Mesenchymal stem cell (in vitro differentiated cells and primary cell): ENCODE results near the gene RAD51B.

ENCODE experiments used
- DNase-seq: peaks from one replicate; pipeline ENCODE4 v3.0.0-alpha.2; 2013
- H2AFZ ChIP-seq: one replicate; pipeline ENCODE4 v1.6.1; 2013; ENCODE audit warnings: low read depth, mild to moderate bottlenecking, control low read depth, inconsistent platforms, low read length, moderate library complexity
- H2AK5ac ChIP-seq: 2 replicates; pipeline ENCODE4 v1.6.1; 2013; ENCODE audit warnings: low read length, moderate library complexity, mild to moderate bottlenecking, inconsistent platforms; ENCODE audit not compliant: severe bottlenecking
- H2BK120ac ChIP-seq: one replicate; pipeline ENCODE4 v1.6.1; 2013; ENCODE audit warnings: low read depth, mild to moderate bottlenecking, inconsistent platforms, low read length, moderate library complexity
- H2BK12ac ChIP-seq, 2 experiments: one replicate each; pipeline ENCODE4 v1.6.1; 2013; ENCODE audit warnings: inconsistent platforms in 2 of 2, low read length in 2 of 2, mild to moderate bottlenecking in 2 of 2, moderate library complexity in 2 of 2, control low read depth in 1 of 2
- H2BK15ac ChIP-seq: one replicate; pipeline ENCODE4 v1.6.1; 2013; ENCODE audit warnings: mild to moderate bottlenecking, low read depth, inconsistent platforms; ENCODE audit not compliant: poor library complexity, severe bottlenecking
- H2BK5ac ChIP-seq: 2 replicates; pipeline ENCODE4 v1.6.1; 2013; ENCODE audit warnings: low read depth, mild to moderate bottlenecking, low read length, control low read depth, inconsistent platforms; ENCODE audit not compliant: poor library complexity, severe bottlenecking
- H3K14ac ChIP-seq, 2 experiments: one replicate each; pipeline ENCODE4 v1.6.1; 2013; ENCODE audit warnings: inconsistent platforms in 2 of 2, low read length in 2 of 2, control low read depth in 1 of 2, mild to moderate bottlenecking in 1 of 2, moderate library complexity in 1 of 2
- H3K18ac ChIP-seq, 2 experiments: one replicate each; pipeline ENCODE4 v1.6.1; 2013; ENCODE audit warnings: inconsistent platforms in 2 of 2, low read length in 2 of 2, control low read depth in 1 of 2, low read depth in 1 of 2, mild to moderate bottlenecking in 1 of 2
- H3K23ac ChIP-seq, 2 experiments: one replicate each; pipeline ENCODE4 v1.6.1; 2013; ENCODE audit warnings: inconsistent platforms in 2 of 2, low read length in 2 of 2, mild to moderate bottlenecking in 2 of 2, moderate library complexity in 2 of 2, control low read depth in 1 of 2
- H3K27ac ChIP-seq: 2 replicates; pipeline ENCODE4 v1.5.1; 2013; ENCODE audit warnings: mild to moderate bottlenecking, moderate library complexity, low read length, control low read depth, inconsistent platforms; ENCODE audit not compliant: poor library complexity, severe bottlenecking
- H3K27me3 ChIP-seq, 2 experiments: 2 replicates each; pipeline versions ENCODE4 v1.6.1 to v1.7.0; 2013; ENCODE audit warnings: low read length in 2 of 2, mild to moderate bottlenecking in 2 of 2, moderate library complexity in 2 of 2, control low read depth in 1 of 2, inconsistent platforms in 1 of 2; ENCODE audit not compliant: control insufficient read depth in 1 of 2, insufficient read depth in 1 of 2
- H3K36me3 ChIP-seq, 2 experiments: 2 replicates each; pipeline versions ENCODE4 v1.6.1 to v1.7.0; 2013; ENCODE audit warnings: low read length in 2 of 2, control low read depth in 1 of 2, inconsistent platforms in 1 of 2, low read depth in 1 of 2, mild to moderate bottlenecking in 1 of 2; ENCODE audit not compliant: insufficient read depth in 2 of 2, control insufficient read depth in 1 of 2
- H3K4ac ChIP-seq, 2 experiments: one replicate each; pipeline ENCODE4 v1.6.1; 2013; ENCODE audit warnings: inconsistent platforms in 2 of 2, low read length in 2 of 2, mild to moderate bottlenecking in 2 of 2, moderate library complexity in 2 of 2, control low read depth in 1 of 2, low read depth in 1 of 2
- H3K4me1 ChIP-seq: 2 replicates; pipeline ENCODE4 v1.6.1; 2013; ENCODE audit warnings: low read depth, low read length, control low read depth; ENCODE audit not compliant: control insufficient read depth, insufficient read depth
- H3K4me2 ChIP-seq: 2 replicates; pipeline ENCODE4 v1.6.1; 2013; ENCODE audit warnings: low read length, mild to moderate bottlenecking, inconsistent platforms; ENCODE audit not compliant: poor library complexity, severe bottlenecking
- H3K4me3 ChIP-seq, 2 experiments: 2 replicates each; pipeline versions ENCODE4 v1.5.1 to v1.7.0; 2013; ENCODE audit warnings: low read length in 2 of 2, mild to moderate bottlenecking in 2 of 2, control low read depth in 1 of 2, low read depth in 1 of 2; ENCODE audit not compliant: insufficient read depth in 1 of 2
- H3K79me1 ChIP-seq: replicated peaks from 2 replicates; pipeline ENCODE4 v1.6.1; 2013; ENCODE audit warnings: mild to moderate bottlenecking, control low read depth, low read length, inconsistent platforms; ENCODE audit not compliant: poor library complexity, severe bottlenecking
- H3K9ac ChIP-seq: 2 replicates; pipeline ENCODE4 v1.7.0; 2013; ENCODE audit warnings: mild to moderate bottlenecking, low read length, moderate library complexity
- H3K9me3 ChIP-seq: 2 replicates; pipeline ENCODE4 v1.7.0; 2013; ENCODE audit warnings: mild to moderate bottlenecking, low read length; ENCODE audit not compliant: control insufficient read depth
- H4K8ac ChIP-seq: one replicate; pipeline ENCODE4 v1.6.1; 2013; ENCODE audit warnings: inconsistent platforms, mild to moderate bottlenecking, low read length, moderate library complexity
- H4K91ac ChIP-seq: one replicate; pipeline ENCODE4 v1.6.1; 2013; ENCODE audit warnings: mild to moderate bottlenecking, low read length, inconsistent platforms
- WGBS: methylation state at CpG from one replicate; pipeline ENCODE4 v1.1.7; 2013; ENCODE audit warnings: mixed read lengths; 5-methylcytosine and 5-hydroxymethylcytosine counted together

Gene RAD51B

DNA sequence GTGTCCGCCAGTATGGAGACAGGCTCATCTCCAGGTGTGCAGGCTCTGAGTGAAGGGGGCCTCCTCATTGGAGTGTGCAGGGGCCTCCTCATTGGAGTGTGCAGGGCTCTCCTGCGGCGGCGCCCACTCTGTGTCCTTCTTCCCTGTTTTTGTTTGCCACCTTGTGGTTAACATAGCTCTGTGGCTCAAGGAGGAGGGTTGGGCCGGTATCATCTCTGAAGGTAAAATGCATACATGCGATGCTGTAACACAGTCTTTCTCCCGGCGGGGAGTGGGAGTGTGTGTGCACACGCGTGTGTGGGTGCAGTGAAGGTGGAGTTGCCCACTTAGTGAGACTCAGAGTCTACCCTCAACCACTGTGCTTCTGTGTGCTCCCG, 543.9 kb downstream of the RAD51B start:
- Histone ChIP-seq H3K27me3 (no peaks in the 10 kb centered on the region), H2BK120ac (peak overlapping the region; percentile 21), H3K18ac (peak overlapping the region; percentile 64 to 91), H4K8ac (peak overlapping the region; percentile 98), H3K9me3 (no peaks in the 10 kb centered on the region), H2BK15ac (no peak overlapping the region), H2BK12ac (peak overlapping the region; percentile 81 to 93), H3K9ac (no peak overlapping the region), H3K79me1 (no peaks in the 10 kb centered on the region), H3K4me2 (peak overlapping the region; percentile 2), H3K4me3 (no peak overlapping the region), H3K4ac (peak overlapping the region; percentile 45 to 83), H3K27ac (peak overlapping the region; percentile 91), H2AK5ac (no peak overlapping the region), H3K23ac (no peak overlapping the region), H4K91ac (peak overlapping the region; percentile 93), H2BK5ac (no peak overlapping the region), H2AFZ (no peak overlapping the region), H3K4me1 (peaks cover 20% of the 10 kb centered on the region), H3K14ac (no peak overlapping the region), H3K36me3 (no peaks in the 10 kb centered on the region)
- DNase-seq, result no peak
- WGBS, result 60% methylated on average over 11 of the region's 11 CpGs

- Histone ChIP-seq H2BK15ac (peak overlapping the region; percentile 92), H3K36me3 (no peaks in the 10 kb centered on the region), H3K27ac (peak overlapping the region; percentile 91), H2AFZ (peak overlapping the region; percentile 65), H3K9me3 (no peaks in the 10 kb centered on the region), H3K79me1 (no peaks in the 10 kb centered on the region), H2BK12ac (peak overlapping the region; percentile 81 to 93), H3K4me1 (peaks cover 20% of the 10 kb centered on the region), H2BK5ac (peak overlapping the region; percentile 77), H2BK120ac (peak overlapping the region; percentile 92), H4K91ac (peak overlapping the region; percentile 93), H3K4me2 (peak overlapping the region; percentile 42), H3K4me3 (no peak overlapping the region), H4K8ac (peak overlapping the region; percentile 98), H2AK5ac (peak overlapping the region; percentile 29), H3K14ac (peak overlapping the region in 1 of 2 experiments; percentile 84), H3K18ac (peak overlapping the region; percentile 64 to 91), H3K27me3 (no peaks in the 10 kb centered on the region), H3K23ac (peak overlapping the region in 1 of 2 experiments; percentile 62), H3K4ac (peak overlapping the region; percentile 83), H3K9ac (peak overlapping the region; percentile 63)
- DNase-seq, result peak; percentile 94
- WGBS, result 28% methylated on average over 32 of the region's 34 CpGs
Measured at GRCh38 chr14:68363843-68364767, 544.5 kb downstream of the RAD51B start.

DNA sequence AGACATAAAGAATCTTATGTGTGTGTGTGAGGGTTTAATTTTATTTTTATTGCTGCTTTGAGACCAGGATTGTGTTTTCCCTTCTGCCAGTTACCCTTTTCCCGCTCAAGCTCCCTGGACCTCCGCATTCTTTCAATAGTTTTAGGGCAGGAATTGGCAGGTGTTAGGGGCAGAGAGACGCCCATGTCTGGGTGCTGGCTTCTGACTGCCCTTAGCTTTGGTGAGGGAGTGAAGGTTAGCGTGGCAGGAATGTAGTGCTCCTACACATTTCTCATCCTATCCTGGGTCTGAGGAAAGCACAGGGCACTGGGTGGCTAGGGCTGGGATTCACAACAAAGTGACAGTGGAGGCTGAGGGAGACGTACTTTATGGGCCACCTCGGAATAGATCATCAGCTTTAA, 545.2 kb downstream of the RAD51B start:
- no peaks in the 10 kb centered on the region for H3K79me1 ChIP-seq
- H3K4me3 ChIP-seq, result no peak overlapping the region
- H3K18ac ChIP-seq, result peak overlapping the region; percentile 85 to 98
- peak overlapping the region in 1 of 2 experiments; percentile 19 for H3K14ac ChIP-seq
- H2AFZ ChIP-seq, result peak overlapping the region; percentile 46
- H2BK12ac ChIP-seq, result peak overlapping the region; percentile 69 to 99
- no peak overlapping the region for H3K4me2 ChIP-seq
- peaks cover 19% of the 10 kb centered on the region for H3K4me1 ChIP-seq
- peak overlapping the region; percentile 98 for H4K8ac ChIP-seq
- no peaks in the 10 kb centered on the region for H3K36me3 ChIP-seq
- peak overlapping the region; percentile 74 for H2BK15ac ChIP-seq
- no peak for DNase-seq
- H2BK5ac ChIP-seq, result peak overlapping the region; percentile 36
- H2BK120ac ChIP-seq, result peak overlapping the region; percentile 87
- peak overlapping the region; percentile 91 for H3K27ac ChIP-seq
- peak overlapping the region; percentile 39 for H2AK5ac ChIP-seq
- peak overlapping the region; percentile 63 for H3K9ac ChIP-seq
- no peaks in the 10 kb centered on the region for H3K9me3 ChIP-seq
- H3K4ac ChIP-seq, result peak overlapping the region; percentile 85 to 90
- peak overlapping the region; percentile 97 for H4K91ac ChIP-seq
- whole genome bisulfite sequencing, result 50% methylated on average over 5 of the region's 6 CpGs
- no peaks in the 10 kb centered on the region for H3K27me3 ChIP-seq
- H3K23ac ChIP-seq, result peak overlapping the region in 1 of 2 experiments; percentile 16

DNA sequence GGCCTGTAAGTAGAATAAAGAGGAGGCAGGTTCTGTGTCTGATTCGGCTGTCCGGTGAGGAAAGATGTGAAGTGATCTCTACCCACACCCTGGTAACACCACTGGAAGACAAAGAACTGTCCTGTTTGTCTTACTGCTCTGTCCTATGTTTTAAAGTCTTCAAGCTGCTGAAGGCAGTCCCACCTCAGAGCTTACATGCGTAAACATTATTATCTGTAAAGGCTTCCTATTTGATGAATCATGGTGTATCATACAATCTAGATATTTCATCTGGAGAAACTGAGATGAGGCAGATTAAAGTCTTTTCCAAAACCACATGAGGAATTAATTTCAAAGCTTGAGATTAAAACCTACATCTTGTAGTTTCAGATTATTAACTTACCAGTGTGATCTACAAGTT, 545.6 kb downstream of the RAD51B start:
- Histone ChIP-seq H3K27ac (peak overlapping the region; percentile 91), H3K23ac (no peak overlapping the region), H2BK12ac (peak overlapping the region; percentile 69 to 99), H3K27me3 (no peaks in the 10 kb centered on the region), H3K9me3 (no peaks in the 10 kb centered on the region), H3K18ac (peak overlapping the region; percentile 85 to 98), H4K8ac (peak overlapping the region; percentile 98), H2BK120ac (peak overlapping the region; percentile 87), H2AK5ac (peak overlapping the region; percentile 39), H3K79me1 (no peaks in the 10 kb centered on the region), H2BK5ac (no peak overlapping the region), H2BK15ac (no peak overlapping the region), H2AFZ (no peak overlapping the region), H3K4me1 (peaks cover 19% of the 10 kb centered on the region), H3K4ac (peak overlapping the region; percentile 85 to 90), H3K4me2 (no peak overlapping the region), H3K36me3 (no peaks in the 10 kb centered on the region), H3K9ac (peak overlapping the region; percentile 63), H3K14ac (no peak overlapping the region), H4K91ac (peak overlapping the region; percentile 97), H3K4me3 (no peak overlapping the region)
- 54% methylated on average over 2 of the region's 3 CpGs for WGBS
- DNase-seq, result peak; percentile 79
